HT-29 (cell line): ENCODE measurements around the gene SCAMP1. TPM values are rescaled to one million over a fixed set of nuclear protein-coding genes. Genes with fewer than 3 reads are reported as not detected.
"Not testable (repeated sequence)": the region's sequence is repeated elsewhere in the genome, so short reads cannot be mapped to it uniquely, and the experiment has no call there.

ENCODE experiments used
- DNase-seq: peaks from one replicate; pipeline ENCODE4 v3.0.0-alpha.2; 2015; ENCODE audit warnings: low spot score
- total RNA-seq: library from RNA; depleted of rRNA; stranded (reverse); fragments of >200 nt; shearing (Covaris generic); gene quantifications from 2 replicates; pipeline ENCODE4 v1.2.3, GENCODE V29; 2014

Gene SCAMP1
- total RNA-seq, 1 experiment from 2014 or later: 10.9 TPM

- no peak for DNase-seq
Observed at GRCh38 chr5:78429332-78429980, 69.0 kb downstream of the SCAMP1 start.

- DNase-seq: no peak
Observed at GRCh38 chr5:78430866-78431265, 70.4 kb downstream of the SCAMP1 start.

GRCh38 chr5:78433972-78434371, 73.6 kb downstream of the SCAMP1 start:
- DNase-seq: no peak

- no peak for DNase-seq
Observed at GRCh38 chr5:78447775-78448424, 87.5 kb downstream of the SCAMP1 start.

GRCh38 chr5:78449103-78449502, 88.7 kb downstream of the SCAMP1 start:
- no peak for DNase-seq

- not testable (repeated sequence) for DNase-seq
Observed at GRCh38 chr5:78457507-78457906, 97.1 kb downstream of the SCAMP1 start.

GRCh38 chr5:78458843-78459242, 98.4 kb downstream of the SCAMP1 start:
- no peak for DNase-seq

- no peak for DNase-seq
Observed at GRCh38 chr5:78467140-78467539, 106.7 kb downstream of the SCAMP1 start.

GRCh38 chr5:78467752-78468357, 107.4 kb downstream of the SCAMP1 start:
- peak; percentile 55 for DNase-seq

GRCh38 chr5:78471896-78472295, 111.5 kb downstream of the SCAMP1 start:
- DNase-seq: no peak

- no peak for DNase-seq
Observed at GRCh38 chr5:78472469-78473106, 112.2 kb downstream of the SCAMP1 start.

- no peak for DNase-seq
Observed at GRCh38 chr5:78473751-78474150, 113.3 kb downstream of the SCAMP1 start.

- DNase-seq: no peak
Observed at GRCh38 chr5:78475370-78475769, 115.0 kb downstream of the SCAMP1 start.

GRCh38 chr5:78476795-78477194, 116.4 kb downstream of the SCAMP1 start:
- no peak for DNase-seq

- no peak for DNase-seq
Observed at GRCh38 chr5:78482948-78483347, 122.5 kb downstream of the SCAMP1 start.

- no peak for DNase-seq
Observed at GRCh38 chr5:78483809-78484521, 123.5 kb downstream of the SCAMP1 start.

- DNase-seq: no peak
Observed at GRCh38 chr5:78486218-78486617, 125.8 kb downstream of the SCAMP1 start.

GRCh38 chr5:78487846-78488245, 127.4 kb downstream of the SCAMP1 start:
- DNase-seq: no peak

- DNase-seq: no peak
Observed at GRCh38 chr5:78490709-78491485, 130.5 kb downstream of the SCAMP1 start.

- DNase-seq: no peak
Observed at GRCh38 chr5:78492224-78492623, 131.8 kb downstream of the SCAMP1 start.

GRCh38 chr5:78492650-78493049, 132.2 kb downstream of the SCAMP1 start:
- DNase-seq: no peak
